Left lung (tissue), 10 donors: ENCODE measurements around the gene LRRC4C. TPM values are rescaled to one million over a fixed set of nuclear protein-coding genes. Genes with fewer than 3 reads are reported as not detected.
"Not testable (repeated sequence)": the region's sequence is repeated elsewhere in the genome, so short reads cannot be mapped to it uniquely, and the experiment has no call there.

Experiments used
- ATAC-seq: fragments of 200-7000 bp; cut with Tn5 transposase; one replicate; pipeline ENCODE4 v1.9.1; 2020; ENCODE audit warnings: moderate library complexity
- DNase-seq, 4 donors: peaks; one replicate each; pipeline ENCODE4 v3.0.0-alpha.2; 2013 to 2020
- H3K27ac ChIP-seq, 2 donors: fragments of 200-600 bp; sonication (generic) in 1 of 2; one replicate each; pipeline versions ENCODE4 v1.5.0 to v1.8.0; 2020 to 2021
- H3K27me3 ChIP-seq, 2 donors: fragments of 200-600 bp; sonication (generic) in 1 of 2; one replicate each; pipeline versions ENCODE4 v1.5.0 to v1.8.0; 2020 to 2021
- H3K36me3 ChIP-seq, 2 donors: fragments of 200-600 bp; sonication (generic) in 1 of 2; one replicate each; pipeline versions ENCODE4 v1.5.0 to v1.8.0; 2020 to 2021
- H3K4me1 ChIP-seq, 2 donors: fragments of 200-600 bp; one replicate each; pipeline ENCODE4 v1.8.0; 2021
- H3K4me3 ChIP-seq, 2 donors: fragments of 200-600 bp; sonication (generic) in 1 of 2; one replicate each; pipeline versions ENCODE4 v1.5.0 to v1.8.0; 2020 to 2021; ENCODE audit warnings: mild to moderate bottlenecking in 1 of 2
- H3K9me3 ChIP-seq, 2 donors: fragments of 200-600 bp; sonication (generic) in 1 of 2; one replicate each; pipeline versions ENCODE4 v1.5.0 to v1.8.0; 2020 to 2021
- intact Hi-C, 2 donors: fragments of 100-400 bp; cut with DNase I; formaldehyde crosslinking; loops; one replicate each; pipeline versions ENCODE4 v1.11.2 to v1.14.2; 2022
- polyA plus RNA-seq, 6 donors: library from polyadenylated mRNA; unstranded; fragments of 120-200 nt; gene quantifications; one replicate each; pipeline ENCODE4 v1.2.1, GENCODE V29; 2013; ENCODE audit not compliant: insufficient read length in 6 of 6
- total RNA-seq, 2 donors: library from RNA; stranded (reverse); fragmentation: NEBNext Ultra II Directional; extraction: Animal tissue kit (Norgen Biotek cat#: 25700); gene quantifications; one replicate each; pipeline ENCODE4 v1.2.1, GENCODE V29; 2021
- TF ChIP-seq, protein P1 (sequence below), 2 donors: fragments of 200-600 bp; sonication (generic) in 1 of 2; IDR thresholded peaks; one replicate each; pipeline versions ENCODE4 v1.5.0 to v1.8.0; 2021; ENCODE audit warnings: antibody characterized with exemption in 2 of 2
- donor health status: DM: no; HTN: yes; CAD: no.
- donor health status: DM: no; HTN: no; CAD: no.

LRRC4C gene
- total and polyA plus RNA-seq, 8 donors = 0.50 to 6.8 (median 4.2) TPM

DNA sequence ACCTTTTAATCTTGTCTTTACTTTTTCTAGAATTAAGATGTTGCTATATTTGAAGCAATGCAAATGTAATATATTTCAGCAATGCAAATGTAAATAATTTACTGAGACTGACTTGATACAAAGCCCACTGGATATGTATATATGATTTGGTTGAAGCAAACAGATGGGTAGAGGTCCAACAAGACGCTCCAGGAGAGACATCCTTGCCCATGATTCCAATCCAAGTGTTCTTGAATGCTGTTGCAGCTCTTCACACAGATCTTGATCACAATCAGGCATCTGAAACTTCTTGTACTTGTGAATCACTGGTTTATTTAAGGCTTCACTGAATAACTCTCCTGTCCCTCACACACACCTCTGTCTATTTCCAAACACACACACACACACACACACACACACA lies 507.0 kb downstream of the LRRC4C start:
- ATAC-seq (no peak), DNase-seq (no peak)
- no peaks in the 10 kb centered on the region for H3K36me3 ChIP-seq
- H3K9me3 ChIP-seq = no peaks in the 10 kb centered on the region
- H3K27ac ChIP-seq = no peak overlapping the region
- H3K4me3 ChIP-seq = no peak overlapping the region
- TF ChIP-seq, protein P1, sequence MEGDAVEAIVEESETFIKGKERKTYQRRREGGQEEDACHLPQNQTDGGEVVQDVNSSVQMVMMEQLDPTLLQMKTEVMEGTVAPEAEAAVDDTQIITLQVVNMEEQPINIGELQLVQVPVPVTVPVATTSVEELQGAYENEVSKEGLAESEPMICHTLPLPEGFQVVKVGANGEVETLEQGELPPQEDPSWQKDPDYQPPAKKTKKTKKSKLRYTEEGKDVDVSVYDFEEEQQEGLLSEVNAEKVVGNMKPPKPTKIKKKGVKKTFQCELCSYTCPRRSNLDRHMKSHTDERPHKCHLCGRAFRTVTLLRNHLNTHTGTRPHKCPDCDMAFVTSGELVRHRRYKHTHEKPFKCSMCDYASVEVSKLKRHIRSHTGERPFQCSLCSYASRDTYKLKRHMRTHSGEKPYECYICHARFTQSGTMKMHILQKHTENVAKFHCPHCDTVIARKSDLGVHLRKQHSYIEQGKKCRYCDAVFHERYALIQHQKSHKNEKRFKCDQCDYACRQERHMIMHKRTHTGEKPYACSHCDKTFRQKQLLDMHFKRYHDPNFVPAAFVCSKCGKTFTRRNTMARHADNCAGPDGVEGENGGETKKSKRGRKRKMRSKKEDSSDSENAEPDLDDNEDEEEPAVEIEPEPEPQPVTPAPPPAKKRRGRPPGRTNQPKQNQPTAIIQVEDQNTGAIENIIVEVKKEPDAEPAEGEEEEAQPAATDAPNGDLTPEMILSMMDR (IDR thresholded peaks at IDR 0.05) = no peak
- intact Hi-C loops = no loop called here
- H3K4me1 ChIP-seq = no peaks in the 10 kb centered on the region
- no peaks in the 10 kb centered on the region for H3K27me3 ChIP-seq

DNA sequence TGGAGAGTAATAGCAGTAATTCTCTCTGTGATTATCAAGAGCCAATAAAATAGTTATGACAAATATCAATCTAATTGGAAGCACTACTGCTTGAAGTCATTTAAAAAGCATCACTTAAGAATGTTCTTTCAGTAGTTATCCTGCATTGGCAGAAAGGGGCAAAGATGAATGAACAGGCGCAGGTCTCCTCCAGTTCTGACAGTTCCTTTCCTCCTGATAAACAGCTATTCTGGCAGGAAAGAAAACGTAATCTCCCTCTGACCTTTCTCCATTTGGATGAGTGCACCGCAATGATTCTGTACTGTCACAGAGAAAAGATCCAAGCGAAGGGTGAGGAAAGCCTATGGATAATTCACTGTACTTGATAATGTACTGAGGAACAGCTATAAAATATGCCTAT lies 521.5 kb downstream of the LRRC4C start:
- DNase-seq = no peak
- no peak overlapping the region for H3K27ac ChIP-seq

DNA sequence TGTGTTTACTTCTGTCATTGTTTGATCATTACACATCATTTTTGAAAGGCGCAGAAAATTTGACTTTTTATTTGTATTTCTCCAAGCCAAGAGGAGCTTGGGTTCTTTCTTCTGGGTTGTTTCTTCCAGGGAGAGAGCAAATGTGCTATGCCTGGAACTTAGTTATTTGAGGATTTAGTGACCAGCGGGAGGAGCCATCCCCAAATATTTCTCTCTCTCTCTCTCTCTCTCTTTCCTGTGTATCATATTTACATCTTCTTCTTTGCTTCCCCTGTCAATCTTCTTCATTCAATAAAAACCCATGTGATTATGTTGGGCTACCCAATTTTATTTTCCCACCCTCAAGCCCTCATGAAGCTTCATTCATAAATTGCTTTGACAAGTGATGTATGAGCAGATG lies 534.5 kb downstream of the LRRC4C start:
- Histone ChIP-seq H3K4me3 (no peak overlapping the region), H3K27me3 (no peaks in the 10 kb centered on the region), H3K27ac (no peak overlapping the region), H3K36me3 (no peaks in the 10 kb centered on the region), H3K9me3 (no peaks in the 10 kb centered on the region), H3K4me1 (no peaks in the 10 kb centered on the region)
- TF ChIP-seq, protein P1 (IDR thresholded peaks at IDR 0.05) = no peak
- intact Hi-C loops = no loop called here
- DNase-seq (no peak), ATAC-seq (no peak)

More for the DNA sequence above, 521.5 kb downstream of the LRRC4C start:
- H3K36me3 ChIP-seq = no peaks in the 10 kb centered on the region
- ATAC-seq = no peak
- no peaks in the 10 kb centered on the region for H3K27me3 ChIP-seq
- intact Hi-C loops = no loop called here
- H3K4me3 ChIP-seq = no peak overlapping the region
- no peaks in the 10 kb centered on the region for H3K4me1 ChIP-seq
- H3K9me3 ChIP-seq = no peaks in the 10 kb centered on the region
- TF ChIP-seq, protein P1 (IDR thresholded peaks at IDR 0.05) = no peak

DNA sequence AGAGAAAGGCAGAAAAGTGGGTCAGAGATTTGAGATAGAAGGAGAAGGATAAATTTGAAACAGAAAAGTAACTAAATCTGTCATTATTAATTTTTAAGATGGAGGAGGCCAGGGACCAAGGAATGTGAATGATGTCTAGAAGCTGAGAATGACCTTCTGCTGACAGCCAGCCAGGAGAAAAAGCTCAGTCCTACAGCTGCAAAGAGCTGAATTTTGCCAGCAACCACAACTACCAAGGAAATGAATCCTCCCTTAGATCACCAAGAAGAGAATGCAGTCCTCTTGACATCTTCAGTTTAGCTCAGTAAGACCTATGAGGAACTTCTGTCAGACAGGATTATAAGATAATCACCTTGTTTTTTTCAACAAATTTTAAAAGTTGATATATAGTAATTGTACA lies 538.2 kb downstream of the LRRC4C start:
- no peak for DNase-seq
- H3K36me3 ChIP-seq = no peaks in the 10 kb centered on the region
- H3K9me3 ChIP-seq = no peaks in the 10 kb centered on the region
- no peaks in the 10 kb centered on the region for H3K4me1 ChIP-seq
- H3K27ac ChIP-seq = no peak overlapping the region
- no peak for ATAC-seq
- TF ChIP-seq, protein P1 (IDR thresholded peaks at IDR 0.05) = no peak
- H3K27me3 ChIP-seq = no peaks in the 10 kb centered on the region
- H3K4me3 ChIP-seq = no peak overlapping the region
- intact Hi-C loops = no loop called here

- H3K27me3 ChIP-seq, ATAC-seq, H3K9me3 ChIP-seq, H3K27ac ChIP-seq, H3K36me3 ChIP-seq, H3K4me1 ChIP-seq, H3K4me3 ChIP-seq, intact Hi-C loops: not testable (repeated sequence)
- DNase-seq = peak in 1 of 4 donors; percentile 32
Observed at GRCh38 chr11:40910774-40911173, 548.7 kb downstream of the LRRC4C start.

GRCh38 chr11:40894501-40894900 lies 565.0 kb downstream of the LRRC4C start:
- Histone ChIP-seq H3K4me3 (no peak overlapping the region), H3K9me3 (no peaks in the 10 kb centered on the region), H3K4me1 (no peaks in the 10 kb centered on the region), H3K27ac (no peak overlapping the region), H3K36me3 (no peaks in the 10 kb centered on the region), H3K27me3 (no peaks in the 10 kb centered on the region)
- TF ChIP-seq, protein P1 (IDR thresholded peaks at IDR 0.05) = no peak
- intact Hi-C loops = no loop called here
- no peak for DNase-seq
- no peak for ATAC-seq
